Stimulated activated CD8-positive, alpha-beta memory T cell treated with anti-CD3 and anti-CD28 coated beads, Interleukin-15, amount 100 ng/mL, for 24 hours (primary cell): ENCODE data around the gene INTU.

ENCODE experiments used
- DNase-seq: peaks from one replicate; pipeline ENCODE4 v3.0.0-alpha.2; 2020; ENCODE audit warnings: low read depth

INTU gene

GRCh38 chr4:127748957-127749356 is 116.2 kb downstream of the INTU start:
- DNase-seq, result no peak

- DNase-seq, result no peak
These were observed 124.1 kb downstream of the INTU start for GRCh38 chr4:127756906-127757305.

GRCh38 chr4:127759228-127759820 is 126.6 kb downstream of the INTU start:
- DNase-seq, result no peak

- no peak for DNase-seq
These were observed 127.1 kb downstream of the INTU start for GRCh38 chr4:127759893-127760292.

- DNase-seq, result no peak
These were observed 138.9 kb downstream of the INTU start for GRCh38 chr4:127771535-127772275.

- no peak for DNase-seq
These were observed 140.3 kb downstream of the INTU start for GRCh38 chr4:127772769-127773671.

GRCh38 chr4:127775843-127776242 is 143.1 kb downstream of the INTU start:
- DNase-seq, result no peak
